Heart right ventricle (tissue), 16 donors: ENCODE results near the gene FAHD1. TPM values are rescaled to one million over a fixed set of nuclear protein-coding genes. Genes with fewer than 3 reads are reported as not detected.

Experiments used
- ATAC-seq, 8 donors: fragments of 200-7000 bp; cut with Tn5 transposase; one replicate each; pipeline ENCODE4 v1.9.1; 2020; ENCODE audit warnings: mild to moderate bottlenecking in 8 of 8, moderate library complexity in 8 of 8, moderate number of reproducible peaks in 1 of 8
- DNase-seq, 2 donors: peaks; one replicate each; pipeline ENCODE4 v3.0.0-alpha.2; 2020
- H3K27ac ChIP-seq, 10 donors: fragments of 200-600 bp; sonication (generic) in 2 of 10; one replicate each; pipeline versions ENCODE4 v1.5.0 to v1.8.0; 2020 to 2022; ENCODE audit warnings: mild to moderate bottlenecking in 3 of 10
- H3K27me3 ChIP-seq, 7 donors: fragments of 200-600 bp; one replicate each; pipeline ENCODE4 v1.8.0; 2021 to 2022; ENCODE audit warnings: mild to moderate bottlenecking in 2 of 7
- H3K36me3 ChIP-seq, 9 donors: fragments of 200-600 bp; sonication (generic) in 1 of 9; one replicate each; pipeline versions ENCODE4 v1.5.0 to v1.8.0; 2020 to 2022; ENCODE audit warnings: mild to moderate bottlenecking in 2 of 9
- H3K4me1 ChIP-seq, 9 donors: fragments of 200-600 bp; sonication (generic) in 1 of 9; one replicate each; pipeline versions ENCODE4 v1.5.0 to v1.8.0; 2020 to 2022; ENCODE audit warnings: mild to moderate bottlenecking in 4 of 9
- H3K4me3 ChIP-seq, 10 donors: fragments of 200-600 bp; sonication (generic) in 2 of 10; one replicate each; pipeline versions ENCODE4 v1.5.0 to v1.8.0; 2020 to 2022; ENCODE audit warnings: mild to moderate bottlenecking in 7 of 10, moderate library complexity in 2 of 10
- H3K9me3 ChIP-seq, 11 donors: fragments of 200-600 bp in 10 of 11; sonication (generic) in 2 of 11; one replicate each; pipeline versions ENCODE4 v1.5.0 to v1.8.0; 2013 to 2022; ENCODE audit warnings: mild to moderate bottlenecking in 2 of 11, control low read depth in 1 of 11, moderate library complexity in 1 of 11
- WGBS, 2 donors: extraction: QIAGEN DNeasy Blood & Tissue Kit; methylation state at CpG; one replicate each; pipeline ENCODE4 v1.1.7; 2013; ENCODE audit warnings: inconsistent platforms in 1 of 2; 5-methylcytosine and 5-hydroxymethylcytosine counted together
- intact Hi-C, 10 donors: fragments of 100-400 bp; cut with DNase I; formaldehyde crosslinking; loops; one replicate each; pipeline versions ENCODE4 v1.11.1 to v1.14.2; 2022
- polyA plus RNA-seq, 2 donors: library from polyadenylated mRNA; stranded (reverse); fragments of 200-250 nt; gene quantifications; one replicate each; pipeline ENCODE4 v1.2.3, GENCODE V29; 2013
- total RNA-seq, 10 donors: library from RNA; stranded (reverse); fragmentation: NEBNext Ultra II Directional in 3 of 10; extraction: Animal tissue kit (Norgen Biotek cat#: 25700) in 3 of 10; gene quantifications; one replicate each; pipeline versions ENCODE4 v1.2.1 to v1.2.4, GENCODE V29; 2021 to 2023
- TF ChIP-seq, protein P1 (sequence below), 9 donors: fragments of 200-600 bp; sonication (generic) in 2 of 9; IDR thresholded peaks; one replicate each; pipeline versions ENCODE4 v1.5.0 to v1.8.0; 2021 to 2022; ENCODE audit warnings: antibody characterized with exemption in 9 of 9, mild to moderate bottlenecking in 5 of 9, moderate library complexity in 1 of 9
- donor health status: Arrhythmogenic right ventricular cardiomyopathy.
- donor health status: ischemic (EF 13 %, LVEDD 7.1; RV severe dilation, severe dysfunction).
- donor health status: healthy with polysubstance abuse.
- donor health status: DM: no; HTN: yes; CAD: no.
- donor health status: DM: no; HTN: no; CAD: no.
- donor health status: ischemic (EF 25% LVEDD 6.9; RV normal size, moderate dysfunction).
- donor health status: ischemic (EF 25% LVEDD 5.7; RV mildly dilated, moderate dysfunction).
- donor health status: healthy.
- donor health status: DM: yes; HTN: yes; CAD: no.
- donor health status: Ischemic cardiomyopathy.
- donor health status: ischemic (EF 35%, LVEDD 5.7; RV mildly dilated, moderate dysfunction).
- donor health status: nonischemic (EF 11% LVEDD 7.7; RV severe dilation, severe dysfunction).
- donor health status: DM: yes; HTN: yes; CAD: no.
- donor health status: PGD.
- donor health status: ischemic (EF 29% LVEDD 5.4; RV normal size, mild dysfunction).
- donor health status: nonischemic (EF 23%, LVEDD 6.1; RV moderate dilation, normal function).

FAHD1 gene
- total and polyA plus RNA-seq, 12 donors: 16.2 to 47.6 (median 31.5) TPM

DNA sequence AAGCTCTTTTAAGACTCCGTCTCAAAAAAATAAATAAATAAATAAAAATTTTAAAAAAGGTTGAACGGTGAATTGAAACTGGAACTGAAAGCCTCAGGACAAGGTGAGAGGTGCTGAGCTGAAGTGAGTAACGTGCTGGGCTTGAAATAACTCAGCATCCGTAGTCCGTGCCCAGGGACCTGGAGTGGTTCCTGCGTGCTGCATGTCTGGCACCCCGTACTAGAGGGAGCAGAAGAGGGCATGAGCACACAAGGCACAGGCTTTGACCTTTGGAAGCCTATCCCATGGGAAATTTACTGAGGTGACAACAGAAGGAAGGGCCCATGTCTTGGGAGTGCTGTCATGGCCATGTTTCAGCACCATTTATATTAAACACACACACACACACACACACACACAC is 49.5 kb downstream of the FAHD1 start:
- Histone ChIP-seq H3K27ac (no peak overlapping the region), H3K4me3 (no peak overlapping the region), H3K9me3 (no peaks in the 10 kb centered on the region), H3K27me3 (peaks cover 7 to 96% (median 72%) of the 10 kb centered on the region in 7 donors), H3K36me3 (no peaks in the 10 kb centered on the region), H3K4me1 (peaks cover 0 to 4% (median 0%) of the 10 kb centered on the region in 9 donors)
- DNase-seq: no peak
- intact Hi-C loops: no loop called here
- WGBS, 2 donors: 70 to 76% methylated on average over 7 of the region's 7 CpGs
- TF ChIP-seq, protein P1, sequence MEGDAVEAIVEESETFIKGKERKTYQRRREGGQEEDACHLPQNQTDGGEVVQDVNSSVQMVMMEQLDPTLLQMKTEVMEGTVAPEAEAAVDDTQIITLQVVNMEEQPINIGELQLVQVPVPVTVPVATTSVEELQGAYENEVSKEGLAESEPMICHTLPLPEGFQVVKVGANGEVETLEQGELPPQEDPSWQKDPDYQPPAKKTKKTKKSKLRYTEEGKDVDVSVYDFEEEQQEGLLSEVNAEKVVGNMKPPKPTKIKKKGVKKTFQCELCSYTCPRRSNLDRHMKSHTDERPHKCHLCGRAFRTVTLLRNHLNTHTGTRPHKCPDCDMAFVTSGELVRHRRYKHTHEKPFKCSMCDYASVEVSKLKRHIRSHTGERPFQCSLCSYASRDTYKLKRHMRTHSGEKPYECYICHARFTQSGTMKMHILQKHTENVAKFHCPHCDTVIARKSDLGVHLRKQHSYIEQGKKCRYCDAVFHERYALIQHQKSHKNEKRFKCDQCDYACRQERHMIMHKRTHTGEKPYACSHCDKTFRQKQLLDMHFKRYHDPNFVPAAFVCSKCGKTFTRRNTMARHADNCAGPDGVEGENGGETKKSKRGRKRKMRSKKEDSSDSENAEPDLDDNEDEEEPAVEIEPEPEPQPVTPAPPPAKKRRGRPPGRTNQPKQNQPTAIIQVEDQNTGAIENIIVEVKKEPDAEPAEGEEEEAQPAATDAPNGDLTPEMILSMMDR (IDR thresholded peaks at IDR 0.05): no peak
- no peak for ATAC-seq

DNA sequence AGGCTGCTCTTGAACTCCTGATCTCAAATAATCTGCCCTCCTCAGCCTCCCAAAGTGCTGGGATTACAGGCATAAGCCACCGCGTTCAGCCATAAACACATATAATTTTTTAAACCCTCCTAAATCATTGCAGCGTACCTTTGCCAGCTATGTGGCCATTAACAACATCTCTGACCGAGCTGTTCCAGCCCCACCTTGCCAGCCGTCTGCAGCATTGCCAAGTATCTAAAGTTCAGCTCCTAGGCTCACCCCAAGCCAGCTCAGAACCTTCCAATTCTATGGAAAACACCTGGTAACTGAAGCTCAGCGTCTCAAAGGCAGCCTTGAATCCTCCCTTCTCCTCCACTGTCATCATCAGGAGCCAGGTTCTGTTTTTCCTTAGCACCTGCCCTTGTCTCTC is 50.1 kb downstream of the FAHD1 start:
- ATAC-seq: no peak
- no peaks in the 10 kb centered on the region for H3K9me3 ChIP-seq
- H3K4me1 ChIP-seq: peaks cover 0 to 4% (median 0%) of the 10 kb centered on the region in 9 donors
- H3K27me3 ChIP-seq: peaks cover 3 to 94% (median 72%) of the 10 kb centered on the region in 7 donors
- no peaks in the 10 kb centered on the region for H3K36me3 ChIP-seq
- no peak overlapping the region for H3K27ac ChIP-seq
- WGBS, 2 donors: 55 to 58% methylated on average over 6 of the region's 6 CpGs
- DNase-seq: no peak
- no peak overlapping the region for H3K4me3 ChIP-seq
- TF ChIP-seq, protein P1 (IDR thresholded peaks at IDR 0.05): no peak
- intact Hi-C loops: no loop called here

DNA sequence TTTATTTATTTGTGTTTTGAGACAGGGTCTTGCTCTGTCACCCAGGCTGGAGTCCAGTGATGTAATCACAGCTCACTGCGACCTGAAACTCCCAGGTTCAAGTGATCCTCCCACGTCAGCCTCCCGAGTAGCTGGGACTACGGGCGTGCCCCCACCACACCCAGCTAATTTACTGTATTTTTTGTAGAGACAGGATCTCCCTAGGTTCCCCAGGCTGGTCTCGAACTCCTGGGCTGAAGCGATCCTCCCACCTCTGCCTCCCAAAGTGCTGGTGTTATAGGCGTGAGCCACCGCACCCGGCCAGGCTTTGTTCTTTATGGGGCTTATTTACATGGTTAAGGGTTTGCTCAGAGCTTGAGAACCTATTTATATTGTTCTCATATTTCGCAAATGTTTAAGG is 50.8 kb downstream of the FAHD1 start:
- Histone ChIP-seq H3K4me3 (no peak overlapping the region), H3K4me1 (no peaks in the 10 kb centered on the region)

DNA sequence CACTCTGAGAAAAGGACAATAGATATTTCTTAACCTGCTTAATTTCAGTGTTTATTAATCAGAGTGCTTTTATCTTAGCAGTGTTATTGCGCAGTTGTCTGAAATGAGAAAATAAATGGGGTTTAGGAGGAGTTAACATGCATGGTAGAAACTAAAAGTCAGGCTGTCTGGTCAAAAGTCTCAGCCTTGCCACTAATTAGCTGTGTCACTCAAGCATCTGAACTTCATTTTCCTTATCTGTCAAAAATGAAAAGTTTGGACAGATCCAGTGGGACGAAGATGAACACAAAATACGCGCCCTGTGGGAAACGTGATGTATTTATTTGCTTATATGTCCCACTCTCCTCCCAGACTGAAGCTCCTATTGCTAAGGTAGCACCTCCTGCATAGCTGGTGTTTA is 51.2 kb downstream of the FAHD1 start:
- Histone ChIP-seq H3K27me3 (peaks cover 0 to 94% (median 66%) of the 10 kb centered on the region in 7 donors), H3K36me3 (no peaks in the 10 kb centered on the region), H3K4me3 (no peak overlapping the region), H3K9me3 (no peaks in the 10 kb centered on the region), H3K27ac (no peak overlapping the region), H3K4me1 (no peaks in the 10 kb centered on the region)
- ATAC-seq: no peak
- 70 to 79% methylated on average over 5 of the region's 5 CpGs for WGBS, 2 donors
- DNase-seq: no peak
- intact Hi-C loops: no loop called here
- TF ChIP-seq, protein P1 (IDR thresholded peaks at IDR 0.05): no peak

More for the DNA sequence above, 50.8 kb downstream of the FAHD1 start:
- WGBS, 2 donors: 57 to 67% methylated on average over 11 of the region's 11 CpGs
- DNase-seq: no peak
- intact Hi-C loops: no loop called here
- H3K9me3 ChIP-seq: no peaks in the 10 kb centered on the region
- peaks cover 0 to 94% (median 70%) of the 10 kb centered on the region in 7 donors for H3K27me3 ChIP-seq
- ATAC-seq: no peak
- H3K27ac ChIP-seq: no peak overlapping the region
- TF ChIP-seq, protein P1 (IDR thresholded peaks at IDR 0.05): no peak
- H3K36me3 ChIP-seq: no peaks in the 10 kb centered on the region

Other genes with a start within 250 kb of the FAHD1 start
- 10 to 100 TPM in 2 of 10 donors, 1 to 10 TPM in 8; 4.7 to 11.9 (median 8.0) TPM for gene IFT140, start 215.1 kb upstream of the FAHD1 start, total RNA-seq
- gene IFT140, start 215.1 kb upstream of the FAHD1 start, polyA plus RNA-seq: 1 to 10 TPM; 6.8 to 9.2 TPM
- gene CRAMP1, start 214.8 kb upstream of the FAHD1 start, total RNA-seq: 10 to 100 TPM in 8 of 10 donors, 1 to 10 TPM in 2; 9.5 to 13.8 (median 10.7) TPM
- 10 to 100 TPM in 1 of 2 donors, 1 to 10 TPM in 1; 3.2 to 10.0 TPM for gene CRAMP1, start 214.8 kb upstream of the FAHD1 start, polyA plus RNA-seq
- 10 to 100 TPM; 20.2 to 57.5 (median 32.2) TPM for gene JPT2, start 148.9 kb upstream of the FAHD1 start, total RNA-seq
- 10 to 100 TPM; 10.0 to 38.1 TPM for gene JPT2, start 148.9 kb upstream of the FAHD1 start, polyA plus RNA-seq
- 10 to 100 TPM; 61.3 to 96.0 (median 71.7) TPM for gene MAPK8IP3, start 121.0 kb upstream of the FAHD1 start, total RNA-seq
- 100 to 1,000 TPM in 1 of 2 donors, 10 to 100 TPM in 1; 31.2 to 126 TPM for gene MAPK8IP3, start 121.0 kb upstream of the FAHD1 start, polyA plus RNA-seq
- 10 to 100 TPM; 21.8 to 41.1 (median 30.3) TPM for gene NME3, start 55.7 kb upstream of the FAHD1 start, total RNA-seq
- 100 to 1,000 TPM in 1 of 2 donors, 10 to 100 TPM in 1; 47.7 to 176 TPM for gene NME3, start 55.7 kb upstream of the FAHD1 start, polyA plus RNA-seq
- gene EME2, start 54.4 kb upstream of the FAHD1 start, total RNA-seq: 10 to 100 TPM in 1 of 10 donors, 1 to 10 TPM in 9; 4.9 to 13.8 (median 7.3) TPM
- gene EME2, start 54.4 kb upstream of the FAHD1 start, polyA plus RNA-seq: 10 to 100 TPM in 1 of 2 donors, 1 to 10 TPM in 1; 3.0 to 17.9 TPM
- gene MRPS34, start 54.1 kb upstream of the FAHD1 start, total RNA-seq: 10 to 100 TPM; 57.8 to 94.9 (median 76.2) TPM
- gene MRPS34, start 54.1 kb upstream of the FAHD1 start, polyA plus RNA-seq: 100 to 1,000 TPM in 1 of 2 donors, 10 to 100 TPM in 1; 84.7 to 141 TPM
- 10 to 100 TPM; 25.1 to 52.4 (median 27.1) TPM for gene SPSB3, start 44.6 kb upstream of the FAHD1 start, total RNA-seq
- 10 to 100 TPM; 52.0 to 97.7 TPM for gene SPSB3, start 44.6 kb upstream of the FAHD1 start, polyA plus RNA-seq
- gene NUBP2, start 44.2 kb upstream of the FAHD1 start, total RNA-seq: 10 to 100 TPM; 24.1 to 35.3 (median 28.7) TPM
- gene NUBP2, start 44.2 kb upstream of the FAHD1 start, polyA plus RNA-seq: 10 to 100 TPM; 40.5 to 74.1 TPM
- gene IGFALS, start 33.5 kb upstream of the FAHD1 start, total RNA-seq: under 1 TPM in 4 of 10 donors, not detected in 6; 0.11 to 0.37 (median 0.13) TPM
- gene IGFALS, start 33.5 kb upstream of the FAHD1 start, polyA plus RNA-seq: under 1 TPM; 0.04 to 0.59 TPM
- 100 to 1,000 TPM; 115 to 179 (median 161) TPM for gene HAGH, start 381 bp upstream of the FAHD1 start, total RNA-seq
- gene HAGH, start 381 bp upstream of the FAHD1 start, polyA plus RNA-seq: 100 to 1,000 TPM; 146 to 172 TPM
- not detected for gene MEIOB, start 45.0 kb downstream of the FAHD1 start, total RNA-seq
- not detected for gene MEIOB, start 45.0 kb downstream of the FAHD1 start, polyA plus RNA-seq
- gene HS3ST6, start 91.2 kb downstream of the FAHD1 start, total RNA-seq: not detected
- gene HS3ST6, start 91.2 kb downstream of the FAHD1 start, polyA plus RNA-seq: under 1 TPM in 1 of 2 donors, not detected in 1; 0.03 TPM
- 10 to 100 TPM; 24.6 to 53.7 (median 34.3) TPM for gene MSRB1, start 116.0 kb downstream of the FAHD1 start, total RNA-seq
- 10 to 100 TPM; 41.4 to 82.2 TPM for gene MSRB1, start 116.0 kb downstream of the FAHD1 start, polyA plus RNA-seq
- gene RPL3L, start 127.5 kb downstream of the FAHD1 start, total RNA-seq: 100 to 1,000 TPM; 173 to 282 (median 254) TPM
- 100 to 1,000 TPM; 124 to 164 TPM for gene RPL3L, start 127.5 kb downstream of the FAHD1 start, polyA plus RNA-seq
- 100 to 1,000 TPM; 375 to 755 (median 559) TPM for gene NDUFB10, start 132.3 kb downstream of the FAHD1 start, total RNA-seq
- 1,000 to 10,000 TPM in 1 of 2 donors, 100 to 1,000 TPM in 1; 824 to 1,046 TPM for gene NDUFB10, start 132.3 kb downstream of the FAHD1 start, polyA plus RNA-seq
- 1,000 to 10,000 TPM in 3 of 10 donors, 100 to 1,000 TPM in 7; 691 to 1,555 (median 813) TPM for gene RPS2, start 137.6 kb downstream of the FAHD1 start, total RNA-seq
- gene RPS2, start 137.6 kb downstream of the FAHD1 start, polyA plus RNA-seq: 1,000 to 10,000 TPM; 1,955 to 3,593 TPM
- gene RNF151, start 139.7 kb downstream of the FAHD1 start, total RNA-seq: not detected
- gene RNF151, start 139.7 kb downstream of the FAHD1 start, polyA plus RNA-seq: not detected
- 10 to 100 TPM; 18.5 to 26.7 (median 21.9) TPM for gene TBL3, start 144.8 kb downstream of the FAHD1 start, total RNA-seq
- gene TBL3, start 144.8 kb downstream of the FAHD1 start, polyA plus RNA-seq: 10 to 100 TPM; 57.4 to 71.1 TPM
- gene NOXO1, start 154.3 kb downstream of the FAHD1 start, total RNA-seq: not detected
- gene NOXO1, start 154.3 kb downstream of the FAHD1 start, polyA plus RNA-seq: under 1 TPM; 0.09 to 0.29 TPM
- gene GFER, start 157.0 kb downstream of the FAHD1 start, total RNA-seq: 10 to 100 TPM; 14.7 to 30.2 (median 24.5) TPM
- 10 to 100 TPM; 37.5 to 65.6 TPM for gene GFER, start 157.0 kb downstream of the FAHD1 start, polyA plus RNA-seq
- gene SYNGR3, start 162.8 kb downstream of the FAHD1 start, total RNA-seq: under 1 TPM in 8 of 10 donors, not detected in 2; 0.15 to 0.62 (median 0.28) TPM
- 1 to 10 TPM in 1 of 2 donors, under 1 TPM in 1; 0.51 to 2.5 TPM for gene SYNGR3, start 162.8 kb downstream of the FAHD1 start, polyA plus RNA-seq
- gene ZNF598, start 182.6 kb downstream of the FAHD1 start, total RNA-seq: 10 to 100 TPM in 9 of 10 donors, 1 to 10 TPM in 1; 9.5 to 24.7 (median 14.2) TPM
- 10 to 100 TPM; 12.6 to 25.3 TPM for gene ZNF598, start 182.6 kb downstream of the FAHD1 start, polyA plus RNA-seq
- under 1 TPM in 1 of 10 donors, not detected in 9; 0.39 TPM for gene NPW, start 192.6 kb downstream of the FAHD1 start, total RNA-seq
- under 1 TPM in 1 of 2 donors, not detected in 1; 0.54 TPM for gene NPW, start 192.6 kb downstream of the FAHD1 start, polyA plus RNA-seq
- gene NHERF2, start 199.7 kb downstream of the FAHD1 start, total RNA-seq: 100 to 1,000 TPM in 9 of 10 donors, 10 to 100 TPM in 1; 94.3 to 429 (median 146) TPM
- gene NHERF2, start 199.7 kb downstream of the FAHD1 start, polyA plus RNA-seq: 100 to 1,000 TPM; 314 to 640 TPM
- gene NTHL1, start 220.6 kb downstream of the FAHD1 start, total RNA-seq: 10 to 100 TPM in 8 of 10 donors, 1 to 10 TPM in 2; 9.8 to 24.9 (median 12.3) TPM
- gene NTHL1, start 220.6 kb downstream of the FAHD1 start, polyA plus RNA-seq: 10 to 100 TPM; 16.1 to 51.9 TPM
- 10 to 100 TPM; 54.7 to 87.0 (median 71.5) TPM for gene TSC2, start 220.8 kb downstream of the FAHD1 start, total RNA-seq
- 10 to 100 TPM; 28.8 to 83.3 TPM for gene TSC2, start 220.8 kb downstream of the FAHD1 start, polyA plus RNA-seq